Thymus (tissue), 11 donors: ENCODE measurements around the gene VPS35L. TPM values are rescaled to one million over a fixed set of nuclear protein-coding genes. Genes with fewer than 3 reads are reported as not detected.
A peak's percentile ranks its signal among the peaks of the same experiment; 100 is the strongest.

Experiments
- DNase-seq, 9 donors: peaks; one replicate each; pipeline ENCODE4 v3.0.0-alpha.2; 2013; ENCODE audit warnings: low spot score in 9 of 9, low read depth in 6 of 9, missing footprints in 1 of 9
- H3K27ac ChIP-seq, 2 donors: one replicate each; pipeline ENCODE4 v1.5.1; 2013; ENCODE audit warnings: control low read depth in 1 of 2, low read depth in 1 of 2, low read length in 1 of 2, mild to moderate bottlenecking in 1 of 2, moderate library complexity in 1 of 2
- H3K27me3 ChIP-seq, 2 donors: one replicate each; pipeline ENCODE4 v1.5.1; 2013; ENCODE audit warnings: low read length in 1 of 2; ENCODE audit not compliant: control insufficient read depth in 2 of 2, insufficient read depth in 1 of 2
- H3K36me3 ChIP-seq, 2 donors: one replicate each; pipeline ENCODE4 v1.5.1; 2013; ENCODE audit warnings: low read length in 1 of 2, mild to moderate bottlenecking in 1 of 2, moderate library complexity in 1 of 2; ENCODE audit not compliant: control insufficient read depth in 2 of 2, insufficient read depth in 2 of 2
- H3K4me1 ChIP-seq, 2 donors: one replicate each; pipeline ENCODE4 v1.5.1; 2013; ENCODE audit warnings: low read length in 2 of 2; ENCODE audit not compliant: control insufficient read depth in 2 of 2, insufficient read depth in 2 of 2
- H3K4me3 ChIP-seq, 2 donors: one replicate each; pipeline ENCODE4 v1.5.1; 2013; ENCODE audit warnings: low read length in 2 of 2, control low read depth in 1 of 2, mild to moderate bottlenecking in 1 of 2
- H3K9me3 ChIP-seq, 2 donors: one replicate each; pipeline ENCODE4 v1.5.1; 2013; ENCODE audit warnings: low read length in 1 of 2, mild to moderate bottlenecking in 1 of 2; ENCODE audit not compliant: control insufficient read depth in 2 of 2, insufficient read depth in 1 of 2
- WGBS: extraction: QIAGEN DNeasy Blood & Tissue Kit; methylation state at CpG from one replicate; pipeline ENCODE4 v1.1.7; 2013; 5-methylcytosine and 5-hydroxymethylcytosine counted together
- polyA plus RNA-seq: library from polyadenylated mRNA; stranded (reverse); fragments of 200-250 nt; gene quantifications from one replicate; pipeline ENCODE4 v1.2.3, GENCODE V29; 2013
- total RNA-seq: library from RNA; stranded (reverse); fragments of 120-200 nt; gene quantifications from one replicate; pipeline ENCODE4 v1.2.4, GENCODE V29; 2013
- donor health status: healthy.

Gene VPS35L
- total and polyA plus RNA-seq, 2 donors: 19.5 to 23.7 TPM

DNA sequence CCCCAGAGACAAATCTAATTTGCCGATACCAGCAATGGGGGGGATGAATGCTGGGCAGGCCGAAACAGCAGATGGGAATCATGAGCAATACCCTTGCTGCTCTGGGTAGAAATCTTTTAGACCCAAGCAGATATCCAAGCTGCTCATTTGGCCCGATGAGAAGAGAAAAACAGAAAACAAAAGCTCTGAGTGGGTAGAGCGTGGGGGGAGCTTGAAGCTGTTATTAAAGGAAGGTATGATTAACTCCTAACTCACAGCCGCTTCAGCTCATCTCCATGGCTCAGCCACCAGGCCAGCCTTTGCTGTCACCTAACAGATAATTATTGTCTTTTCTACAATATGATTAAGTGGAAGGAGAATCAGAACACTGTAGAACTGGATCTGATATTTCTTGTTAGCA lies 58.3 kb downstream of the VPS35L start:
- over 99% methylated on average over 5 of the region's 5 CpGs for WGBS

GRCh38 chr16:19616241-19616640 lies 60.7 kb downstream of the VPS35L start:
- Histone ChIP-seq H3K36me3 (peaks cover 2 to 24% of the 10 kb centered on the region in 2 donors), H3K4me3 (no peak overlapping the region), H3K9me3 (no peaks in the 10 kb centered on the region), H3K27ac (no peak overlapping the region), H3K4me1 (no peaks in the 10 kb centered on the region), H3K27me3 (no peaks in the 10 kb centered on the region)
- 97% methylated on average over 6 of the region's 6 CpGs for WGBS
- DNase-seq: no peak

More for the DNA sequence above, 58.3 kb downstream of the VPS35L start:
- Histone ChIP-seq H3K4me3 (no peak overlapping the region), H3K27ac (no peak overlapping the region), H3K27me3 (no peaks in the 10 kb centered on the region), H3K4me1 (no peaks in the 10 kb centered on the region), H3K9me3 (no peaks in the 10 kb centered on the region), H3K36me3 (peaks cover 2 to 34% of the 10 kb centered on the region in 2 donors)
- DNase-seq: no peak

DNA sequence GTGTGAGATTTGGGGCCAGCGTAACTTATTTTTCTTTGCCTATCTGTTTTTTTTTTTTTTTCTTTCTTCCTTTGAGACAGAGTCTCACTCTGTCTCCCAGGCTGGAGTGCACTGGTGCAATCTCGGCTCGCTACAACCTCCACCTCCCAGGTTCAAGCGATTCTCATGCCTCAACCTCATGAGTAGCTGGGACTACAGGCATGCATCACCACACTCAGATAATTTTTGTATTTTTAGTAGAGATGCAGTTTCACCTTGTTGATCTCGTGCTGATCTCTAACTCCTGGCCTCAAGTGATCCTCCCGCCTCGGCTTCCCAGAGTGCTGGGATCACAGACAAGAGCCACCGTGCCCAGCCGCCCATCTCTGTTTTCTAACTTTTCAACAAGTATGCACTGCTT lies 63.4 kb downstream of the VPS35L start:
- Histone ChIP-seq H3K36me3 (peaks cover 2 to 18% of the 10 kb centered on the region in 2 donors), H3K27me3 (no peaks in the 10 kb centered on the region), H3K9me3 (no peaks in the 10 kb centered on the region), H3K4me1 (no peaks in the 10 kb centered on the region), H3K4me3 (no peak overlapping the region), H3K27ac (no peak overlapping the region)
- DNase-seq: no peak
- WGBS: 98% methylated on average over 9 of the region's 9 CpGs

GRCh38 chr16:19621445-19621844 lies 65.9 kb downstream of the VPS35L start:
- Histone ChIP-seq H3K27me3 (no peaks in the 10 kb centered on the region), H3K9me3 (no peaks in the 10 kb centered on the region), H3K4me1 (no peaks in the 10 kb centered on the region), H3K36me3 (peaks cover 2 to 17% of the 10 kb centered on the region in 2 donors), H3K4me3 (no peak overlapping the region), H3K27ac (no peak overlapping the region)
- DNase-seq: no peak
- WGBS: 99% methylated on average over 3 of the region's 3 CpGs

DNA sequence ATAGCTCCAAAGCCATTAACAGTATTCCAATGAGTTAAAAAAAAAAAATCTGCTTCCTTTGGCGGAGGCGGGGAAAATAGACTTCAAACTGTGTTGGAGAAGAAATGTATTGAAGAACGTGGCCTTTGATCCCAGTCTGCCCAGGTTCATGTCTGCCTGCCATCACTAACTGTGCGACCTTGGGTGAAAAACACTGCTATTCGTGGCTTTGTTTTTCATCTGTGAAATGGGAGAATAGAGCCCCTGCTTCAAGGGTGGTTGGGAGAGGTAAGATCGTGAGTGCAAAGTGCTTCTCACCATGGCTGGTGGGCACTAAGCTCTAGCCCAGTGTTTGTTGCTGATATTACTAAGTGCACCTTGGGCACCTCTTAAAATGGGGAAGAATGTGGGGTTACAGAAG lies 69.5 kb downstream of the VPS35L start:
- Histone ChIP-seq H3K27me3 (no peaks in the 10 kb centered on the region), H3K9me3 (no peaks in the 10 kb centered on the region), H3K4me3 (no peak overlapping the region), H3K27ac (no peak overlapping the region), H3K4me1 (no peaks in the 10 kb centered on the region), H3K36me3 (peaks cover 0 to 2% of the 10 kb centered on the region in 2 donors)
- 95% methylated on average over 6 of the region's 6 CpGs for WGBS
- no peak for DNase-seq

GRCh38 chr16:19636436-19637267 lies 81.1 kb downstream of the VPS35L start:
- peaks cover 11 to 36% of the 10 kb centered on the region in 2 donors for H3K36me3 ChIP-seq
- no peaks in the 10 kb centered on the region for H3K27me3 ChIP-seq
- 92% methylated on average over 7 of the region's 7 CpGs for WGBS
- no peaks in the 10 kb centered on the region for H3K9me3 ChIP-seq
- no peaks in the 10 kb centered on the region for H3K4me1 ChIP-seq
- H3K27ac ChIP-seq: no peak overlapping the region
- no peak overlapping the region for H3K4me3 ChIP-seq
- DNase-seq: no peak

GRCh38 chr16:19639986-19640421 lies 84.5 kb downstream of the VPS35L start:
- peaks cover 5 to 22% of the 10 kb centered on the region in 2 donors for H3K36me3 ChIP-seq
- 43% methylated on average over 8 of the region's 8 CpGs for WGBS
- DNase-seq: peak in 1 of 9 donors; percentile 9

DNA sequence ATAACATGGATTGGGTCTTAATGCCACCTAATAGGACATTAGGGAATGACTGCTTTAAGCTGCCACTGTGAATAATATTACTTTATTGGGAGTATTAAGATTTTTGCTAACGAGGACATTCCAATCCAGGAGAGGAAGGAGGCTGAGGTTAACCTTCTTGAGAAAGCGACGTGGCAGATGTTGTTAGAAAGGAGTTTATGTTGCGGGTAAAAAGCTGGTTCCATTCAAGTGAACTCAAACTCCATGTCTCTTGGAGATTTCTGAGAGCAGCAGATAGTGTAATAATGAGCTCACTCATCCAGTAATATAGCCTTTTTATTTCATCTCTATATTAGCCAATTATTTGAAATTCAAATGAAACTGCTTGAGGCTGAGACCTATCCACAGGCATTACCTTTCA lies 87.0 kb downstream of the VPS35L start:
- Histone ChIP-seq H3K36me3 (peaks cover 5 to 16% of the 10 kb centered on the region in 2 donors), H3K27me3 (no peaks in the 10 kb centered on the region), H3K4me3 (no peak overlapping the region), H3K4me1 (no peaks in the 10 kb centered on the region), H3K9me3 (no peaks in the 10 kb centered on the region), H3K27ac (no peak overlapping the region)
- no peak for DNase-seq
- 97% methylated on average over 4 of the region's 4 CpGs for WGBS

More at GRCh38 chr16:19639986-19640421, 84.5 kb downstream of the VPS35L start:
- H3K27me3 ChIP-seq: no peaks in the 10 kb centered on the region
- no peak overlapping the region for H3K27ac ChIP-seq
- no peak overlapping the region for H3K4me3 ChIP-seq
- no peaks in the 10 kb centered on the region for H3K4me1 ChIP-seq
- no peaks in the 10 kb centered on the region for H3K9me3 ChIP-seq

- 95% methylated on average over 4 of the region's 4 CpGs for WGBS
- no peaks in the 10 kb centered on the region for H3K9me3 ChIP-seq
- no peaks in the 10 kb centered on the region for H3K4me1 ChIP-seq
- H3K36me3 ChIP-seq: no peaks in the 10 kb centered on the region
- H3K27me3 ChIP-seq: no peaks in the 10 kb centered on the region
- no peak for DNase-seq
- no peak overlapping the region for H3K4me3 ChIP-seq
- no peak overlapping the region for H3K27ac ChIP-seq
Measured at GRCh38 chr16:19644877-19645276, 89.4 kb downstream of the VPS35L start.
